ENCODE results near the gene COL6A2.

COL6A2 gene

GRCh38 chr21:46116189-46116775 lies 18.4 kb downstream of the COL6A2 start:
- no peak for DNase-seq

GRCh38 chr21:46116776-46117585 lies 19.1 kb downstream of the COL6A2 start:
- no peak for DNase-seq

- DNase-seq, result no peak
Measured at GRCh38 chr21:46117586-46118315, 19.8 kb downstream of the COL6A2 start.

GRCh38 chr21:46118316-46119143 lies 20.6 kb downstream of the COL6A2 start:
- no peak for DNase-seq

- DNase-seq, result no peak
Measured at GRCh38 chr21:46119144-46119636, 21.3 kb downstream of the COL6A2 start.

GRCh38 chr21:46119637-46120271 lies 21.8 kb downstream of the COL6A2 start:
- no peak for DNase-seq

- no peak for DNase-seq
Measured at GRCh38 chr21:46120301-46121285, 22.7 kb downstream of the COL6A2 start.

GRCh38 chr21:46121286-46122221 lies 23.6 kb downstream of the COL6A2 start:
- DNase-seq, result no peak

GRCh38 chr21:46122237-46122671 lies 24.3 kb downstream of the COL6A2 start:
- DNase-seq, result no peak

GRCh38 chr21:46122758-46123683 lies 25.1 kb downstream of the COL6A2 start:
- no peak for DNase-seq

- no peak for DNase-seq
Measured at GRCh38 chr21:46124083-46124925, 26.4 kb downstream of the COL6A2 start.

- DNase-seq, result no peak
Measured at GRCh38 chr21:46124926-46125845, 27.3 kb downstream of the COL6A2 start.

- DNase-seq, result no peak
Measured at GRCh38 chr21:46125846-46126301, 28.0 kb downstream of the COL6A2 start.

GRCh38 chr21:46126309-46127238 lies 28.7 kb downstream of the COL6A2 start:
- no peak for DNase-seq
